Measurements from ENCODE around the gene ING4.

DNA sequence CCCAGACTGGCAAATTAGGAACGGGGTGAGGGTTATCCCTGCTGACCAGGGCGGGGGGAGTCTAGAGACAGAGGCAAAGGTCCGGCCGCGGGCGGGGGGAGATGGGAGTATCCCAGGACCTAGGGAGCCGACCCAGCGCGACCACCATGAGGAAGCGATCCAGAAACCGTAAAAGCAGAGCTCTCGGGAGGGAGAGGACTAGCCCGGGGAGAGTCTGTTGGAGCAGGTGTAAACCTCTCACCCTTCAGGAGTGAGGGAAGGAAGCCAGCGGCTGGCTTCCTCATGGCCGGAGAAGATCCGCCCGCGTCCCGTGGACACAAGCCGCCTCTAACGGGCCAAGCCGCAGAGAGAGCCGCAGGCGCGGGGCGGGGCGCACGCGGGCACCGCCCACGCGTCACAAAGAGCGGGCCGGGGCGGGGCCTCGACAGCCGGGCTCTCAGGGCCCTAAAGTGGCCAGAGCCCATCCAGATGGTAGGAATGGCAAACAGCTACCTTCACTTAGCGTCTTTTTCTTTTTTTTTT is 15.8 kb downstream of the ING4 start, which contains the start of gene ACRBP:
- TF ChIP-seq CTCF (conservative IDR thresholded peaks at IDR 0.05; ENCODE audit: low read length) (no peak), EZH2phosphoT487 (IDR thresholded peaks at IDR 0.05; ENCODE audit: borderline replicate concordance) (no peak)

Measured in Loucy (cell line).